Hindlimb muscle (tissue), 1 donor: Measurements from ENCODE around the gene SERPINE3. TPM values are rescaled to one million over a fixed set of nuclear protein-coding genes. Genes with fewer than 3 reads are reported as not detected.

ENCODE experiments used
- DNase-seq: peaks from one replicate; pipeline ENCODE4 v3.0.0-alpha.2; 2013
- polyA plus RNA-seq: library from polyadenylated mRNA; unstranded; fragments of 120-200 nt; gene quantifications from one replicate; pipeline ENCODE4 v1.2.1, GENCODE V29; 2013; ENCODE audit not compliant: insufficient read length

The SERPINE3 gene
- polyA plus RNA-seq, 1 donor = 0.14 TPM

DNA sequence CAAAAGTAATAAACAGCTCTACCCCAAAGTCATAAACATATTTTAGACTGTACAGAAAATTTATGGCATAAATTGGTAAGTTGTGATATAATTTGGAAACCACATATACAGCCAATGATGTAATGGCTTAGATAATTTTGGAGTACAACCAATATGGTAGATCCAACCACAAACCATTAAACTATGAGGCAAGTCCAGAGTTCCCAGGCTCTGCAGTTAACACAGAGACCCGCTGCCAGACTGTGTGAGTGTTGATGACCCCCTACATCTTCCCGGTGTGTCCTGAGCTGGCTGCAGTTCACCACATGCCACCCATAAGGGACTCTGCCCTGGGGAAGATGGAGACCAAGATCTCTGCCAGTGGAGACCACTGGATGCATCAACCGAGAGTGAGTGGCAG, 9.9 kb upstream of the SERPINE3 start:
- no peak for DNase-seq

DNA sequence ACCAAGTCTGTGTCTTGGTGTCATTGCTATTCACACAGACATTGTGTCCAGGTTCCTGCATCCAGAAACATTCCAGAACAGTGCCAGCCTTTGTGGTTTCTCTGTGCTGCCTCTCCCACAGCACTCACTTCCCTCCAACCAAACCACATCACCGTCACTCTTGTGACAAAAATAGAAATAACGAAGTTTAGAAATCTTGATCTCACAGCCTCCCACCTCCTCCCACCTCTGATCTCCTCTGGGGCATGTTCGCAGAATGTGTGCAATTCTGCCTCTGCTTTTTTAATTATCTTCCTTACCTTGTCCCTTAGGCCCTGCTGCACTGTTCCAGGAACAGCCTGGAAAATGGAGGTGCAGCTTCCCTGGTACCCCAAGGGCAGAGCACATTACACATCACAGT, 8.7 kb upstream of the SERPINE3 start:
- DNase-seq = no peak

DNA sequence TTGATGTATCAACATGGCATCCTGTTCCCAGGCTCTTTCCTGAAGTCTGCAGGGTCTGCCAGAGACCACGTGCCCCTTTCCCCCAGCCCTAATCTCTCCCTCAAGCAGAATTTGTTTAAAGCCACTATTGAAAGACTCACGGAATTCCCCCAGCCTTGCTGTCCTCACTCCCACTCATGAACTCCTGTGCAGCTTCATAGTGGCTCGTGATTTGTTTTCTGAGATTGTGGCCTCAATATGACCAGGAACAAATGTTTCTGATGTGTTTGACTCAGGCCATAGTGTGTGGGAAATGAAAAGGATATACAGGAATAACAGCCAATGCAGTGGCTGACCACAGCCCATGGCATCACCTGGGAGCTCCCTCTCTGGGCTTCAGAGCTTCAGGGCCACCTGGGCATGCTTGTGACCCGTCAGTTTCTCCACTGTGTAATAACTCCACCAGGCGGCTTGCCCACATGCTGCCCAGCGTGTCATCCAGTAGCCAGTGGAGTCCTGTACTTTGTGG, 8.1 kb upstream of the SERPINE3 start:
- no peak for DNase-seq

GRCh38 chr13:51332566-51333361, 6.7 kb upstream of the SERPINE3 start:
- no peak for DNase-seq

GRCh38 chr13:51333421-51333820, 6.1 kb upstream of the SERPINE3 start:
- no peak for DNase-seq

DNA sequence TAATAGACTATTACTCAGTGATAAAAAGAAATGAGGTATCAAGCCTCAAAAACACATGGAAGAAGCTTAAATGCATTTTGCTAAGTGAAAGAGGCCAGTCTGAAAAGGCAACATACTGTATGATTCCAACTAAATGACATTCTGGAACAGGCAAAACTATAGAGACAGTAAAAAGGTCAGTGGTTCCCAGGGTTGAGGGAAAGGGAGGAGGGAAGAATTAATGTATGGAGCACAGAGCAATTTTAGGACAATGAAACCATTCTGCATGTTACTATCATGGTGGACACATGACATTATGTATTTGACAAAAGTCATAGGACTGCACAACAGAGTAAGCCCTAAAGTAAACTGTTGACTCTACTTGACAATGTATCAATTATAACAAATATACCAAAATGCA, 5.7 kb upstream of the SERPINE3 start:
- no peak for DNase-seq

DNA sequence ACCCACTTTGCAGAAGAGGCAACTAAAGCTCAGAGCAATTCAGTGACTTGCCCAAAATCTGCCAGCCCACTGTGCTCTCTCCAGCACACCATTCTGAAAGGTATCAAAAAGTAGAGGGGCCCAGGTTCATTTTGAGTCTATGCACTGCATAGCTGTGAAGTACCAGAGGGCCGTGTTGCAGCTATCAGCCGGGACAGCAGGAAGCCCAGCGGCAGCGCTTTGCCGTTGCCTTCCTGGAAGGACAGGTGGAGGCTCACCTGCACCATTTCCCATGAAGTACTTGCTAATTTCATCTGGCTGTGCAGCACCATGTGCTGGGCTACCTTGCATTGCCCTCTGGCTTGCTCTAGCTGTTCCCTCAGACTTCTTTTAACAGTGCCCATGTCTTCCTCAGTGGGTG, 2.7 kb upstream of the SERPINE3 start:
- DNase-seq = no peak

- no peak for DNase-seq
Observed at GRCh38 chr13:51339952-51340732, 651 bp downstream of the SERPINE3 start.

- no peak for DNase-seq
Observed at GRCh38 chr13:51341232-51341631, 1.7 kb downstream of the SERPINE3 start.

- DNase-seq = no peak
Observed at GRCh38 chr13:51341791-51342190, 2.3 kb downstream of the SERPINE3 start.

DNA sequence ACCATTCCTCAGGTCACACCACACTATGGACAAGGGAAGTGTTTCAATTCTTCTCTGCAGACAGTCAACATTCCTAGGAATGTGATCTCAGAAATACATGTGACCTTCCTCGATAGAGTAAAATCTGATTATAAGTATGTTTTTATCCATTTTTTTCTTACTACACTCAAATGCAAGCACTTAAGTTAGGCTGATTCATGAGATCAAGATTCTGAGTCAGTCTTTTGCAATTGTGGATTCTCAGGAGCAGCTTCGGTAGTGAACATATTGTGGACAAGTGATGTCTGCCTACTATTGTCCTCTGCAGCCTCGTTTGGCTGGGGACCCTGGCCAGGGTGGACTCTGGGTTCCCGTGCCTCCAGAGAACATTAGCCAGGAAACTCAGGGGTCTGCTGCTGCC, 3.2 kb downstream of the SERPINE3 start:
- DNase-seq = no peak

- DNase-seq = no peak
Observed at GRCh38 chr13:51343475-51343874, 4.0 kb downstream of the SERPINE3 start.

DNA sequence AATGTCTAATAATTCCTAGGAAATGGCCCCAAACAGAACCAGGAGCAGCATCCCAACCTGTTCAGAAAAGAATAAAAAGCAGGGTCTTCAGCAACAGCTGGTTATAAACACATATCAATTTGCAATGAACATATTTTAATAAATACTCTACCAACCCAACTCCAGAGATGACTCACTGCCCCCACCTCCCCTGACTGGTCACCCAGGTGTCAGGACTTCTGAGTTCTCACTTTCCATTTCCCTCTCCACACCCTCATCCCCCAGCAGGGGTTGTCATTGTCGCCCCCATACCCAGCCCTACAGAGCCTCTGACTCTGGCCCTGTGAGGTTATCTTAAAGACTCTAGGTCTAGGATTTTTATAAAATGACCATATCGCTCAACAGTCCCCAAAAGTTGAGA, 6.9 kb downstream of the SERPINE3 start:
- no peak for DNase-seq

DNA sequence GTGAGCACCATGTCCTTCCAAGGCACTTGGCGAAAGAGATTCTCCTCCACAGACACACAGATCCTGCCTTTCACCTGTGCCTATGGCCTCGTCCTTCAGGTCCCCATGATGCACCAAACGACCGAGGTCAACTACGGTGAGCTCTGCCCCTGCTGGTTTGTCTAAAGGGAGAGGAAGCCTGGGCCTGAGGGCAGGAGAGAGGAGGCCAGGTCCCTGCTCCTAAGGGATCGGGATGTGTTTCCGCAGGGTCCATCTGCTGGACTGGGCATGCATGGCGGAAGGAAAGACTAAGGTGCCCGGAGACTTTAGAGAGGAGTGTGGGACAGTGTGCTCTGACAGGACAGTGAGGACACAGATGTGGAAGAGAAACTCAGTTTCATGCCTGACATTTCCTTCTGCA, 7.6 kb downstream of the SERPINE3 start:
- DNase-seq = no peak

- DNase-seq = no peak
Observed at GRCh38 chr13:51348069-51348967, 8.8 kb downstream of the SERPINE3 start.

- DNase-seq = no peak
Observed at GRCh38 chr13:51349016-51349415, 9.5 kb downstream of the SERPINE3 start.

DNA sequence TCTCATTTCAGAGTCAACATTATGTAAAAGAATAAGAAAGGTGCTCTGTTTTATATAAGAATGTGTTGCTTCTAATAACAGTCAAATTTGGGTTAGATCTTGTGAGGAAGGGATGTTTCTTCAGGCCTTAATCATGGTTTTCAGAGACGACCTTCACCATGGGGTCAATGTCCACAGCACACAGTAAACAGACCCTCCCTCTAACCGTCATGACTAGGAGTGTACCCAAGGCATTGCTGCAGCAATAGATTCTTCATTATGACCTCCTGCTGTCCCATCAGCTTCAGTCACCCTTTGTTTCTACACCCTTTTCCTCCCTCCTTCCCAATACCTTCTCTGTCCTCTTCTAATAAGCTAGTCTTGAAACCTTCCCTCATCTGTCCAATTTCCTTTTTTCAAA, 15.7 kb downstream of the SERPINE3 start:
- no peak for DNase-seq

DNA sequence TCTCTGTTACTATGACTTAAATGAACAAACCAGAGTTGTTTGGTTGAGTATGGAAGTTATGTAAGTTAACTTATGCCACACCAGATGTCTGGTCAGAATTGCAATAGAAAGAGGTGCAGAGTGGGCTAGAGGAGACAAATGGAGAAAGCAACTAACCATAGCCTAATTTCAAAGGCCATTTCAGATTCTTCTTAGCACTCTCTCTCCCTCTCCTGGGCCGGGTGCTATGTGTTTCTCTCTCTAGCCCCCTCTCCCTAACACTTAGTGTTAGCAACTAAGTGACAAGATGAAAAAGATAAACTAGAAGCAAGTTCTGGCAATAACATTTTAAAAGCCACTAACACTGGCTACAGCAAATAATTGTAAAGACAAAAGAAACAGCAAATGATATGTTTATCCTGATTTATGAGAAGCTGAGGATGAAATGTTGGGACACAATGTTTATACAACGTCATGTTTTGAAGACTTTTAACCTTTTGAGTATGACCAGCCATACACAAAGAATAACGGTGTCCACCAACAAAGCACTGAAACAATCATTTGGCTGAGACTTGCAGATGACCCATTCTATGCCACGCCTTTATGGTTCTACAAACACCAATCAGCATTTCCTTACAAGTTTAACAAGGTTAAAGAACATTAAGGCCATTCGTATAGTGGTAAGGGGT, 18.6 kb downstream of the SERPINE3 start:
- DNase-seq = no peak

GRCh38 chr13:51359352-51359751, 19.9 kb downstream of the SERPINE3 start:
- DNase-seq = no peak

GRCh38 chr13:51360489-51360888, 21.0 kb downstream of the SERPINE3 start:
- no peak for DNase-seq

GRCh38 chr13:51361106-51361505, 21.6 kb downstream of the SERPINE3 start:
- DNase-seq = no peak

GRCh38 chr13:51363625-51364024, 24.1 kb downstream of the SERPINE3 start:
- no peak for DNase-seq
